ENCODE data around the gene RXFP2.

GRCh38 chr13:31773538-31773937, 34.2 kb downstream of the RXFP2 start:
- TF ChIP-seq EZH2phosphoT487 (IDR thresholded peaks at IDR 0.05; ENCODE audit: borderline replicate concordance) (no peak), CTCF (conservative IDR thresholded peaks at IDR 0.05; ENCODE audit: low read length) (no peak)

Measured in Loucy (cell line).